ENCODE data around the gene HMX3.
"Not testable (repeated sequence)": the region's sequence is repeated elsewhere in the genome, so short reads cannot be mapped to it uniquely, and the experiment has no call there.

The HMX3 gene

GRCh38 chr10:123160311-123160980 lies 24.7 kb downstream of the HMX3 start:
- TF ChIP-seq, protein P1, sequence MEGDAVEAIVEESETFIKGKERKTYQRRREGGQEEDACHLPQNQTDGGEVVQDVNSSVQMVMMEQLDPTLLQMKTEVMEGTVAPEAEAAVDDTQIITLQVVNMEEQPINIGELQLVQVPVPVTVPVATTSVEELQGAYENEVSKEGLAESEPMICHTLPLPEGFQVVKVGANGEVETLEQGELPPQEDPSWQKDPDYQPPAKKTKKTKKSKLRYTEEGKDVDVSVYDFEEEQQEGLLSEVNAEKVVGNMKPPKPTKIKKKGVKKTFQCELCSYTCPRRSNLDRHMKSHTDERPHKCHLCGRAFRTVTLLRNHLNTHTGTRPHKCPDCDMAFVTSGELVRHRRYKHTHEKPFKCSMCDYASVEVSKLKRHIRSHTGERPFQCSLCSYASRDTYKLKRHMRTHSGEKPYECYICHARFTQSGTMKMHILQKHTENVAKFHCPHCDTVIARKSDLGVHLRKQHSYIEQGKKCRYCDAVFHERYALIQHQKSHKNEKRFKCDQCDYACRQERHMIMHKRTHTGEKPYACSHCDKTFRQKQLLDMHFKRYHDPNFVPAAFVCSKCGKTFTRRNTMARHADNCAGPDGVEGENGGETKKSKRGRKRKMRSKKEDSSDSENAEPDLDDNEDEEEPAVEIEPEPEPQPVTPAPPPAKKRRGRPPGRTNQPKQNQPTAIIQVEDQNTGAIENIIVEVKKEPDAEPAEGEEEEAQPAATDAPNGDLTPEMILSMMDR (conservative IDR thresholded peaks at IDR 0.05; ENCODE audit: low read depth, low read length): no peak
- DNase-seq (ENCODE audit: low read depth): no peak
- no peak overlapping the region for H3K4me3 ChIP-seq (ENCODE audit: low read length)

GRCh38 chr10:123164319-123164718 lies 28.5 kb downstream of the HMX3 start:
- H3K4me3 ChIP-seq (ENCODE audit: low read length): no peak overlapping the region
- no peak for DNase-seq (ENCODE audit: low read depth)
- TF ChIP-seq, protein P1 (conservative IDR thresholded peaks at IDR 0.05; ENCODE audit: low read depth, low read length): no peak

GRCh38 chr10:123165445-123166072 lies 29.8 kb downstream of the HMX3 start:
- TF ChIP-seq, protein P1 (conservative IDR thresholded peaks at IDR 0.05; ENCODE audit: low read depth, low read length): peak; percentile 18
- no peak overlapping the region for H3K4me3 ChIP-seq (ENCODE audit: low read length)
- DNase-seq (ENCODE audit: low read depth): no peak

- H3K4me3 ChIP-seq (ENCODE audit: low read length): no peak overlapping the region
- no peak for DNase-seq (ENCODE audit: low read depth)
- TF ChIP-seq, protein P1 (conservative IDR thresholded peaks at IDR 0.05; ENCODE audit: low read depth, low read length): no peak
Observed at GRCh38 chr10:123166618-123167017, 30.8 kb downstream of the HMX3 start.

DNA sequence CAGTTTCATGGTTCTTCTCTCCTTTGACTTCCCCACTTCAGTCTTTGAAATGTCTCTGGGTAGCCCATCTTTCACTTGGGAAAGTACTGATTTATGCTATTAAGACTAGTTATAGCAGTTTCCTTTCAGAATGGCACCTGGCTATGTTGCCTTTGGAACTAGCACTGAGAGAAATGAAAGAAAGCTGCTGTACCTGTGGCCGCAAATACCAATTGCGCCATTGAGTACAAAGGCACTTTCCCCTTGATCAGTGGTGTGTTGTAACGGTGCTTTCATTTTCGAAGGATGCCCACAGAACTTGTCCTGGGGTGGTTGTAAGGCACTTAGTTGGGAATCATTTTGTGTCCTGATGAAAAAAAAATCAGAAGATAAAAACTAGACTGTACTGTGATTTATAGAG lies 35.2 kb downstream of the HMX3 start:
- no peak overlapping the region for H3K4me3 ChIP-seq (ENCODE audit: low read length)
- TF ChIP-seq, protein P1 (conservative IDR thresholded peaks at IDR 0.05; ENCODE audit: low read depth, low read length): no peak
- DNase-seq (ENCODE audit: low read depth): no peak

GRCh38 chr10:123171616-123172015 lies 35.8 kb downstream of the HMX3 start:
- H3K4me3 ChIP-seq (ENCODE audit: low read length); DNase-seq (ENCODE audit: low read depth): not testable (repeated sequence)

DNA sequence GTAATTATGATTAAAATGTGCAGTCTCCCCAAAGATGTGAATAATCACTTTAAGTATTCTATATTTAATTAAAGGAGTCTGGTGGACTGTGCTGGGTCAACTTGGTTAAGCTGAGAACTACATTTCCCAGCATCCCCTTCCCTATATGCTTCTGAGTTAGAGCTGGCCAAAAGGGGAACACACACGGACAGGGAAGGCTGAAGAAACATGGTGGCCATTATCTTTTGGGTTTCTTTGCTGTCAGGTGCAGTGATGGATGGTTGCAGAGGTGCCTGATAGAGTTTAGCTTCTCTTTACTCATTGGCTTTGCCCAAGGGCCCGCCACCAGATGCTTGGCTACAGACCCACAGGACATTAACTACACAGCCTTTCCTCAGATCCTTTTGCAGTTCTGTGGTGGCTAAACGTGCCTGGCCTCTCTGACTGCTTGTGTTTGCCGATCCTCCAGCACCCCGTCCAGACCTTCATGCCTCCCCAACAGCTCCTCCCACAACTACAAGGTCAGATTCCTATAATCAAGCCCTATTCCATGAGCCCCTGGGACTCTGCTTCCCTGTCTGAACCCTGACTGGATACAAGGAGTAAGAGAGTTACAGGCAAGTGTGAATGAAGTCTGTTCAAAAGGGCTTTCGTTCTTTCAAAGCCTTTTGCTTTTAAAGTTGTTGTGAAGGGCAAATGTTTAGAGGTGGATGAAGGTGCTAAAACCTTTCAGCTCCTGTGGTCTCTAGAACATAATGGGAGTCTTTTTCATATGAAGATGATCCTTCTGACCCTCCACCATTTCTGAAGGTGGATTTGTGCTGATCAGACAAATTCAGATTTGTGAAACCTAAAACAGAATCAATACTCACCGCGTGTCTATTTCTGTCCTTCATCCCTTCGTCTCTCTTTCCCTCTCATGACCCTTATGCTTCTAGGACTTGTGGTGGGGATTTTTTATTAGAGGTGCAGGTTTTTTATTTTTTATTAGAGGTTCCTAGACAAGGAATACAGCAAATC lies 39.9 kb downstream of the HMX3 start:
- TF ChIP-seq, protein P1 (conservative IDR thresholded peaks at IDR 0.05; ENCODE audit: low read depth, low read length): no peak
- DNase-seq (ENCODE audit: low read depth): no peak
- no peak overlapping the region for H3K4me3 ChIP-seq (ENCODE audit: low read length)

DNA sequence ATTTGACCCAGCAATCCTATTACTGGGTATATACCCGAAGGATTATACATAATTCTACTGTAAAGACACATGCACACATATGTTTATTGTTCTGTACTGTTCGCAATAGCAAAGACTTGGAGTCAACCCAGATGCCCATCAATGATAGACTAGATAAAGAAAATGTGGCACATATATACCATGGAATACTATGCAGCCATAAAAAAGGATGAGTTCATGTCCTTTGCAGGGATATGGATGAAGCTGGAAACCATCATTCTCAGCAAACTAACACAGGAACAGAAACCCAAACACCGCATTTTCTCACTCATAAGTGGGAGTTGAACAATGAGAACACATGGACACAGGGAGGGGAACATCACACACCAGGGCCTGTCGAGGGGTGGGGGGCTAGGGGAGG lies 42.6 kb downstream of the HMX3 start:
- DNase-seq (ENCODE audit: low read depth); H3K4me3 ChIP-seq (ENCODE audit: low read length): not testable (repeated sequence)

Data from retinal pigment epithelial cell (primary cell).